Effector memory CD4-positive, alpha-beta T cell (primary cell): ENCODE measurements around the gene C22orf15.

Source experiments
- DNase-seq, 3 donors: peaks; one replicate each; pipeline ENCODE4 v3.0.0-alpha.2; 2020
- H3K27ac ChIP-seq: 2 replicates; pipeline ENCODE4 v1.7.0; 2013; ENCODE audit warnings: mild to moderate bottlenecking, low read length, moderate library complexity; ENCODE audit not compliant: insufficient read depth, poor library complexity, severe bottlenecking
- H3K27me3 ChIP-seq: replicated peaks from 2 replicates; pipeline ENCODE4 v1.7.0; 2013; ENCODE audit warnings: mild to moderate bottlenecking, low read length; ENCODE audit not compliant: insufficient read depth, control insufficient read depth, poor library complexity, severe bottlenecking
- H3K36me3 ChIP-seq: 2 replicates; pipeline ENCODE4 v1.7.0; 2013; ENCODE audit warnings: mild to moderate bottlenecking, low read length, moderate library complexity; ENCODE audit not compliant: control insufficient read depth, insufficient read depth
- H3K4me1 ChIP-seq: 2 replicates; pipeline ENCODE4 v1.7.0; 2013; ENCODE audit warnings: low read length, mild to moderate bottlenecking; ENCODE audit not compliant: control insufficient read depth, insufficient read depth, poor library complexity, severe bottlenecking
- H3K4me3 ChIP-seq: 2 replicates; pipeline ENCODE4 v1.7.0; 2013; ENCODE audit warnings: low read length, low read depth, mild to moderate bottlenecking; ENCODE audit not compliant: insufficient read depth, poor library complexity, severe bottlenecking
- H3K9me3 ChIP-seq: 2 replicates; pipeline ENCODE4 v1.7.0; 2013; ENCODE audit warnings: mild to moderate bottlenecking, low read length, moderate library complexity; ENCODE audit not compliant: control insufficient read depth

The C22orf15 gene

GRCh38 chr22:23801238-23801821 lies 38.5 kb downstream of the C22orf15 start:
- H3K36me3 ChIP-seq, result peaks cover 67% of the 10 kb centered on the region
- H3K4me3 ChIP-seq, result no peak overlapping the region
- H3K4me1 ChIP-seq, result no peaks in the 10 kb centered on the region
- H3K9me3 ChIP-seq, result no peaks in the 10 kb centered on the region
- H3K27me3 ChIP-seq, result no peaks in the 10 kb centered on the region
- DNase-seq, result no peak
- H3K27ac ChIP-seq, result no peak overlapping the region

GRCh38 chr22:23801886-23802377 lies 39.1 kb downstream of the C22orf15 start:
- Histone ChIP-seq H3K27me3 (no peaks in the 10 kb centered on the region), H3K27ac (no peak overlapping the region), H3K4me3 (no peak overlapping the region), H3K9me3 (no peaks in the 10 kb centered on the region), H3K4me1 (no peaks in the 10 kb centered on the region), H3K36me3 (peaks cover 73% of the 10 kb centered on the region)
- DNase-seq, result no peak

- DNase-seq, result no peak
- Histone ChIP-seq H3K4me1 (no peaks in the 10 kb centered on the region), H3K27ac (no peak overlapping the region), H3K27me3 (no peaks in the 10 kb centered on the region), H3K9me3 (no peaks in the 10 kb centered on the region), H3K36me3 (peaks cover 72% of the 10 kb centered on the region), H3K4me3 (no peak overlapping the region)
Measured at GRCh38 chr22:23803001-23803819, 40.4 kb downstream of the C22orf15 start.

GRCh38 chr22:23804781-23805291 lies 42.0 kb downstream of the C22orf15 start:
- no peak overlapping the region for H3K27ac ChIP-seq
- no peak overlapping the region for H3K4me3 ChIP-seq
- H3K27me3 ChIP-seq, result no peaks in the 10 kb centered on the region
- DNase-seq, result no peak
- H3K4me1 ChIP-seq, result no peaks in the 10 kb centered on the region
- no peaks in the 10 kb centered on the region for H3K9me3 ChIP-seq
- H3K36me3 ChIP-seq, result peaks cover 69% of the 10 kb centered on the region

GRCh38 chr22:23806837-23807236 lies 44.0 kb downstream of the C22orf15 start:
- Histone ChIP-seq H3K9me3 (no peaks in the 10 kb centered on the region), H3K4me3 (no peak overlapping the region), H3K27me3 (no peaks in the 10 kb centered on the region), H3K4me1 (no peaks in the 10 kb centered on the region), H3K27ac (no peak overlapping the region), H3K36me3 (peaks cover 51% of the 10 kb centered on the region)
- DNase-seq, result no peak

GRCh38 chr22:23812378-23812777 lies 49.6 kb downstream of the C22orf15 start:
- no peaks in the 10 kb centered on the region for H3K9me3 ChIP-seq
- H3K27me3 ChIP-seq, result no peaks in the 10 kb centered on the region
- DNase-seq, result no peak
- H3K4me1 ChIP-seq, result no peaks in the 10 kb centered on the region
- H3K27ac ChIP-seq, result no peak overlapping the region
- no peak overlapping the region for H3K4me3 ChIP-seq
- peaks cover 17% of the 10 kb centered on the region for H3K36me3 ChIP-seq
